G401.6 (cell line): ENCODE data around the gene TLE2.
A peak's percentile ranks its signal among the peaks of the same experiment; 100 is the strongest.

Experiments used
- FAIRE-seq: peaks from 2 replicates; lab custom pipeline; 2012; peaks lifted over from hg19 to GRCh38; lab: Jason Lieb, UNC

TLE2 gene

DNA sequence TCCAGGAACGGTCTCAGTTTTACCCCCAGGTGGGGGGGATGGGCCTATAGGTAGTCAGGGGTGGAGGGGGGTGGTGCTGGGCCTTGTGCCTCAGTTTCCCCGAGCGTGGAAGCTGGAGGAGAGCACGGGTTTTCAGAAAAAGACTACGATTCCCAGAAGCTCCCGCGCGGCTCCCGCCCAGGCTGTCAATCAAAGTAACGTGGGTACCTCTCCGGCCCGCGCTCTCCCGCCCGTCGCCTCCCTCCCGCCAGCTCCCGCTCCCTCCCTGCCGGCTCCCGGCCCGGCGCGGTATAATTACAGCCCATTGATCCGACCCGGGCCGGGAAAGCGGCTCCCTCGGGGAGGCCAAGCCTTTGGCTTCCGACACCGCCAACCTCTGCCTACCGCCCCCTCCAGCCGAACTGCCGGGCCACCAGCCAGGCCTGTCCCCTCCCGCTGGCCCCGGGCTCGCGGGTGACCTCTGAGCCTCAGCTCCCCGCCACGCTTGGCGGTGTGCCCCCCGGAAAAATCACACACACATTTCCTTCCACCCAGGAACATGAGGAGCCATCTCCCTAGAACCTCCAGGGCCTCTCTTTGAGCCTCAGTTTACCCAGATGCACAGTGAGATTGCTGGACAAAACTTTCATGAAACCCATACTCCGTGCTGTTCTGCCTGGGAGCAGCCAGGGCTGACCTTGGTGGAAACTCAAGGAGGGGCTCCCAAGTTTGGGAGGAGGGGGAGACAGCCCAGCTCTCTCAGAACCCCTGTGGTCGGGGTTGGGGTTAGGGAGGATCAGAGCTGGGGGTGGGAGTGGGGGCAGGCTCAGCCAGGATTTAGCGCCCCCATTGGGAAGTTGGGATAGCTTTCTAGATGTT, 7.3 kb upstream of the TLE2 start:
- FAIRE-seq, result peak; percentile 80

DNA sequence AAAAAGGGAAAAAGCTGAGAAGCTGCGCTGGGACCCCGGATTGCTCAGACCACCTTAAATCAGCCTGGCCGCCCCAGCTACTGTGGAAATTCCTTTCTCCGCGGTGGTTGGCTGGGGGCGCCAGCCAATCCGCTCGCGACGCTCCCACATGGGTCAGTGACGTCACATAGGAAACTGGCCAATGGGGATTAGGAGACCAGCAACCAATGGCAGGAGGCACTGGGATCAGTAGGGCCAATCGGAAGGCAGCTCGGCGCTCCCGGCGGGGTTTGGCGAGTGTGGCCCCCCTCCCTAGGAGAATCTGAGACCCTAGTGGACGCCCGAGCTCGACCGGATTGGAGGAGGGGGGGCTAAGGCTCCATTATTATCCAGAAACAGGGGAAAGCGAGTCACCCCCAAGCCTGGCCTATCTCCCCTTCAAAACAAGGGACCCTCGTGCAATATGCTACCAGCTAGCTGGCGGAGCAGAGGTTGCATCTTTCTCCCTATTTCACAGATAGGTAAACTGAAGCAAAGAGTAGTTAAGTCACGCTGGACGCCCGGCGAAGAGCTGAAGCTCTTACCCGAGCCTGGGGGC, 6.5 kb upstream of the TLE2 start:
- peak; percentile 99 for FAIRE-seq

DNA sequence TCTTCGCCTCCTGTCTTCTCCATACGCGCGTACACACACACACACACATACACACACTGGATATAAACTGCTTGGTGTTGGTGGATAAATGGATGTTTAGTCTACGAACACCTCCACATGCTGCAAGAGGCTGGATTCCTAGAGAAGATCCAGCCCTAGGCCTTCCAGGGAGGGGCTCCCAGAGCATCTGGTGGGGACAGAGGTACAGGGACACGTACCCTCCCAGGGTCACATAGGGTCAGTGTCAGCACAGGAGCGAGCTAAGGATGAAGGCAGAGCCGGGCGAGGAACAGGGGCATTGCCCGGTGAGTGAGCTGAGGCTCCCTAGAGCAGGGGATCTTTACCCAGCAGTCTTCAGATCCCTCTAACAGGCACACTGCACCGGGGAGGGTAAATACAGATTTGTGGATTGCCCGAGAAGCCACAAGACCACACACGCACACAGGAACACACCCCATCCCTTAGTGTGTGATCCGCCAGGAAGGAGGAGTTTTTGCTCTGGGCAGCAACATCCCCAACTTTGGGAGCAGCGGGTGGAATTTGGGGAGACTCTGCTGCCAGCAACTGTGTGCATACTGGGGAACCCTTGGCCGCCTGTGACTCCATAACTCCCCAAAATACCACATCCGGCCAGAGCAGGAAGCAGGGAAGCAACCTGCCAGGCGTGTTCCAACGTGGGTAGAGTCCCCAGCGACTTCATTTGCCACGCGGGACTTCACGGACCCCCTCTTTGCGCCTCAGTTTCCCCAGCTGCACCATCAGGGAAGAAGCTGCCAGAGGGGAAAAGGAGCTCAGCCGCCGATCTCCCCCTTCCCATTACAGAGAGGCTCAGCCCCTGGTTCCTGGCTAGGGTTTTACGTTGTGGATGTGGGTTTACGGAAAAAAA, 5.8 kb upstream of the TLE2 start:
- FAIRE-seq, result no peak

DNA sequence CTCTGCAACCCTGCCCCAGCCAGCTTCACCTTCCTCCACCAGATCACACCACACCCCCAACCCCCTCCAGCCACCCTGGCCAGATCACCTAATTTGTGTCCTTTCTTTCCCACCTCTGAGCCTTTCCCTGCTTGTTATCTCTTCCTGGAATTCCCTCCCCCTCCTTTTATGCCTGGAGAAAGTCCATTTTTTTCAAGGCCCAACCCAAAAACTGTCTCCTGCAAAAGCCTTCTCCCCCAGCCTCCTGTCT, 5.3 kb upstream of the TLE2 start:
- no peak for FAIRE-seq

GRCh38 chr19:3033595-3034405, 4.7 kb upstream of the TLE2 start:
- no peak for FAIRE-seq

DNA sequence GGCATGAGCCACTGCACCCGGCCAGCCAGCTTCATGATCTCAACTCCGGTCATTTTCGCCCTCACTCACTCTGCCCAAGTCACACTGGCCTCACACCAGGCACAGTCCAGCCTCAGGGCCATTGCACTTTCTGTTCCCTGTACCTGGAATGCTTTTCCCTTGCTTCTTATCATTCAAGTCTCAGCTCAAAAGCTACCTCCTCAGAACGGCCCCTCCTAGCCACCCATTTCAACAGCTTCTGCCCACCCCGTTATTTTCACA, 2.5 kb upstream of the TLE2 start:
- no peak for FAIRE-seq

DNA sequence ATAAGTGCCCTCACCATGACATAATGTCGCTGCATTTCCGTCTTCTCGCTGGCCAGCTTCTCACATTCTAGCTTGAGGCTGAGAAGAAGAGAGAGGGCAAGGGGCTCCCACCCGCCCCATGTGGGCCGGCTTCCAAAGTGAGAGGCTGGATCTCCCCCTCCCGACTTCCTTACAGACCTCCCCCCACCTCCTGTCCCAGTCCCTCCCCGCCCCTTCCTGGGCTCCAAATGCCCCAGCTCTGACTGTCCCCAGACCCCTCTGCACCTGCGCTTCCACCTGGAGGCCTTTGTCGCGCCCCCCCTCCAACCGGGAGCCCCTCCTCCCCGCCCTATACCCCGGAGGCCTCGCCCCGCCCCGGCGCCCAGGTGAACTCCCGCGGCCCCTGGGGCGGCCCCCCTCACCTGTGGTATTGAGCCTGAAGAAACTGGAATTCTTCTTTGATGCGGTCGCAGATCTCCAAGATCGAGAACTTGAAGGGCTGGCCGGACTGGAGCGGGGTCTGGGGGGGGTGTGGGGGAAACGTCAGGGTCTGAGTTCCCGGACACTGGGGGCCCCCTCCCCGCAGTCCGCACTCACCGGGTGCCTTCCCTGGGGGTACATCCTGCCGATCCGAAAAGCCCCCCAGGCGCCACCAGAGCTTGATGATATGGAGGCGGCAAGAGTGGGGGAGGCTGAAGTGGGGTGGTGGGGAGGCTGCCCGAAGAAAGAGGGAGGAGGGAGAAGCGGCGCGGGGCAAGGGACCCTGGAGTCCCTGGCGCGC, 595 bp downstream of the TLE2 start:
- FAIRE-seq, result no peak

DNA sequence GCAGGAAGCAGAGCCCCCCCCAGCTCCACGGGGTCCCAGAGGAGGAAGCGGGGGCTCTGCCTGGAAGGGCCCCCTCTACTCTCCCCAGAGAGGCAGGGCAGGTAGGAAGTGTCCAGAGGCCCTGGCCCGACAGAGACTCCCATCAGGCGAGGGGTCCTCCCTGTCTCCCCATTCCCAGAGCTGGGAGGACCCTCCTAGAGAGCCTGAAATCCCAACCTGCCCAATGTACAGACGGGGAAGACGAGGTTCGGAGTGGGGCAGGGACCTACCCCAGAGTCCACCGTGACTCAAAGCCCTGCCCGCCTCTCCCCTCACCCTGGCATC, 1.1 kb downstream of the TLE2 start:
- no peak for FAIRE-seq

DNA sequence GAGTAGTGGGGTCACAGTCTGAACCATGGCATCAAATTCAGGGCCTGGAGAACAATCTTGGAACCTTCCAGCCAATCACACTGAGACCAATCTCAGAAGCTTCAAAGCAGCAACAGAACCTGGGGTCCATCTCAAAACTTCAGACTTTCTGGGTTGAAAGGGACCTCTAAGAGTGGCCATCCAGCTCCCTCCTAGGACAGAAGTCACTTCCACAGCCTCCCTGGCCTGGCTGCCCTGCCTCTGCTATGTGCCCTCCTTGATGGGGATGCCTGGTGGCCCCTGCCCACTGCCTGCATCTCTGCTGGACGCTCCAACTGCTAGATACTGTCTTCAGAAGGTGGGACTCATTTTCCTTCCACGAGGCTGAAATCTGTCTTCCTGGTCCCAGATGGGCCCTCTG, 1.8 kb downstream of the TLE2 start:
- FAIRE-seq, result no peak

- FAIRE-seq, result no peak
Observed at GRCh38 chr19:3026768-3027167, 2.3 kb downstream of the TLE2 start.

DNA sequence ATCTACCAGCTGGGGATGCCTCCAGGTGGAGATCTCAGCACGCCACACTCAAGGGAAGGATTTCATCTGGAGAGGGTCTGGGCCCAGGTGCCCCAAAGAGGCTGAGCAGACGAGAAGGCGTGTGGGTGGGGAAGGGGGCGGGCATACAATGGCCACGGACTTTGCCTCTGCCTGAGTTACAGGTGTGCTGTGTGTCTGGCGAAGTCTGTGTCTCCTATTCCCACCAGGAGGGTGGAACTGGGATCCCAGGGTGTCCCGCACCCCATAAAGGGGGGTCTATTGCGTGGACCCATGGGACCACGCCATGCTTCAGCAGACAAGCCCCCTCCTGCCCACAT, 3.6 kb downstream of the TLE2 start:
- no peak for FAIRE-seq

DNA sequence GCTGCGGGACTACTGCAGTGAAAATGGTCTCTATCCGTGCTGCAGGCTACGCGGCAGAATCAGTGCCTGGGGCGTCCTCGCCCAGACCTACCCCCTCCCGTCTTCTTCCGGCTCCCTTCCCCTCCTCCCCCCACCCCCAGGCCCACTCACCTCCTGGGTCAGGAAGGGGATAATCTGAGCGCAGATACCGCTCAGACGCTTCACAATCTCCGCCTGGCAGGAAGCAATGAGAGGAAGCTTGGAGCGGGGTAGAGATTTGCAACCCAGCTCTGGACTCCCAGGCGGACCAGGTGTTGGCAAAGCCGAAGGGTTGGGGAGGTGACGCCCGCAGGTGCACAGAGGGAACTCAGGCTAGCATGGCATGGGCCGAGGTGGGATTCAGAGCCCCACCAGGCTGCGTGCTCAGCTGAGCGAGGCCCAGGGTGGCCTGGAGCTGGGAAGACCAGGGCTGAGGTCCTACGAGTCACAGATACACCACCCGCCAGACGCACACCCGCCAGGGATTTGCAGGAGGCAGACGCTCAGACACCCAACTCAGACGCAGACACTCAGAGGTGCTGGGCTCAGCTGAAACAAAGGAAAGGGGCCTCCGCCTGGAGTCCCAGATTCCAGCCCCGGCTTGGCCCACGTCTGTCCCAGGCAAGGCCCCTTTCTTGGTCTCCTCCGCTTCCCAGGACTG, 4.1 kb downstream of the TLE2 start:
- no peak for FAIRE-seq

DNA sequence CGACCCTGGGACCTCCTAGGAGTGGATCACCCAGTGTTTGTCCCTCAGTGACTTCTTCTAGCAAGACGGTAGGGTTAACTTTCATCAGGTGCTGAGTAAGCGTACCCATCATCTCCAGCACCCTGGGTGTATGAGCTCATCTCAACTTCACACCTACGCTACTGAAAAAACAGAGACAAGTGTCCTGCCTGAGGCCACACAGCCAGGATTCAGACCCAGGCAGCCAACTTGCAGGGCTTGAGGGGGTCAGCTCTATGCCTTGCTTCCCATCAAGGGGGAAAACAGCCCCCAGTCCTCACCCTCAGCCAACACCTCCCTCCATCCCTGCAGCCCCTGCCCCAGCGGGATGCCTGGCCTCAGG, 4.6 kb downstream of the TLE2 start:
- FAIRE-seq, result no peak

DNA sequence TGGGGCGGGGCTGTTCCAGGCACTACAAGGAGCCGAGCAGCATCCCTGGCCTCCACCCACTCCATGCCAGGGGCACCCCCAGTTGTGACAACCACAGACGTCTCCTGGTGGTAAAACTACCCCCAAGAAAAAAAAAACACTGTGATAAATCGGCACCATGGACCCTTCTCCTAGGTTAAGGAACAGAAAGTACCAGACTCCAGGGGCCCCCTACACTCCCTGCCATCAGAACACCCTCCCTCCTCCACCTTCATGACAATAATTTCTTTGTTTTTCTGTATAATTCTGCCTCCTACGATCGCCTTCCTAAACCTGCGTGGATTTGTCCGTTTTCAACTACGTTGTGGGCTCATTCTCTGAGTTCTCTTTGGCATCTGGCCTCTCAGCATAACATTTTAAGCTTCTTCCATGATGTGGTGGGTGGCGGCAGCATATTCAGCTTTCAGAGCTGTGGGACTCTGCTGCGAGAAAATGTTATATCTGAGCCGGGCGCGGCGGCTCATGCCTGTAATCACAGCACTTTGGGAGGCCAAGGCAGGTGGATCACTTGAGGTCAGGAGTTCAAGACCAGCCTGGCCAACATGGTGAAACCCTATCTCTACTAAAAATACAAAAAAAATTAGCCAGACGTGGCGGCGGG, 8.6 kb downstream of the TLE2 start:
- no peak for FAIRE-seq

DNA sequence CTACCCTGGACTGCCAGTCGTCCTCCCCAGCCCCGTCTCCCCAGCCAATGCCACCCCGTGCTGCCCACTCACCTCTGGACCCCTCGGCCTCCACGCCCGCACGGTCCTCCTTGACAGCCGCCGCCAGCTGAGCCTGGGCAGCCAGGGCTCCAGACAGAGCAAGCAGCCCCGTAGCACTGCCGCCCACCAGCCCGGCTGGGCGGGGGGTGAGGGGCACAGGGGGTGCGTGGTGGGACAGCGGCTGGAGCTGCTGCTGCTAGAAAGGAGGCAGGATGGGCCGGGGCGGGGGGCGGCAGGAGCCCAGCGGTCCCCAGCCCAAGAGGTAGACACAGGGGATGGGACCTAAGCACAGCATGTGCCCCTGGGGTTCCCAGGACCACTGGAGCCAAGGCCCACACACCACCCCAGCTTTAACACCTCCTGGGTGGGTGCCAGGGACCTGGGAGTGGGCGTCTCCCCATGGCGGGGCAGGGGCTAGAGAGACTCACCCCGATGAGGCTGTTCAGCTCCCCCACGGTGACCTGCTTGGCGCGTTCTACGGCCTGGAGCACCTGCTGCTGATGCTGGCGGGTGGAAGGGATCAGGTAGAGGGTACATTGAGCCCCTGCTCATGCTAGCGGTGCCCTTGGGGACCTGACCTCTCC, 9.7 kb downstream of the TLE2 start:
- FAIRE-seq, result no peak

GRCh38 chr19:3017923-3018322, 11.2 kb downstream of the TLE2 start:
- FAIRE-seq, result no peak

GRCh38 chr19:3015126-3016057, 13.7 kb downstream of the TLE2 start:
- no peak for FAIRE-seq

GRCh38 chr19:3014135-3014534, 14.9 kb downstream of the TLE2 start:
- FAIRE-seq, result no peak

DNA sequence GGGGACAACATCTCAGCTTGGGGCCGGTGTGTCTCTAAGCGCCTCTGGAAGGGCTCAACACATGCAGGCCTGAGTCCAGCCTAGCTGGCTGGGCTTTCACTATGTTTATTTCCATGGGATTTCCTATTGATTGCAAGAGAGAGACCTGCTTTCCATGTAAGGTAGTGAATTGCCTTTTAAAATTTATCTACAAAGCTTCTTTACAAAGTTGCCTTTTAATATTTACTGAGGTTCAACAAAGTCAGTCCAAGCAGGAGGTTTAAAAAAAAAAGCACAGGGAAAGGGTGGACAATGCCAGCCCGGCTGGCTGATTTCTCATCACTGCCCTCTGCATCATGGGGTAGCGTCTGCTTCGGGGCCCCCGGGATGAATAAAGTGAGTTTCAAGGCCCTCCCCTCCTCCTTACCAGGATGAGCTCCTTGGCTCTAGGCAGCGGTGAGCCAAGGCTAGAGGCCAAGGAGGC, 15.8 kb downstream of the TLE2 start:
- no peak for FAIRE-seq
